HG02798 (cell line): ENCODE results near the gene CD28.

Experiments used
- ATAC-seq: cut with Tn5 transposase; IDR thresholded peaks from one replicate; pipeline ENCODE4 v1.9.1; 2021; ENCODE audit warnings: mild to moderate bottlenecking; ENCODE audit not compliant: unreplicated experiment, poor library complexity

CD28 gene

GRCh38 chr2:203741566-203741965 lies 35.1 kb downstream of the CD28 start:
- ATAC-seq = no peak

DNA sequence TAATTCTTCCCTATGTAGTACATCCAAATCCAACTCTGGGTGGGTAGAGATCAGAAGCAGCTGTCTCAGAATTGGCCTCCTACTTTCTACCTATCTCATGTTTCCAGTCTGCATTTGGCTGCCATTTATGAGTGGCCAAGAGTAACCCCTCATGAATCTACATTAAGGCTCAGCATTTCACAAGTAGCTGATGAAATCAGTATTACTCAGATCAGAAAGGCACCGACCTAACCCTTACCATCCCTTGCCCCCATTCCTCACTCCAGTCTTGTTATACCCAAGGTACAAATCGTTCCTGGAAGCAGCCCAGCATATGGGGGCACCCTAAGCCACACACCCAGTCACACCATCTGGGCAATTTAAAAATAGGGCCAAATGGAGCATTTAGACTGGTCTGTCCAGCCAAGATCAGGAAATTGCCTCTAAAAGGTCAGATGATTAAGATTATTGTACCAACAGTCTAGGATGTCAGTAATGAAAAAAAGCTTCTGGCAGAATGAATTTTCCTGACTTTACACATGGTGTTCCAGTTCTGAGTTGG lies 37.1 kb downstream of the CD28 start:
- no peak for ATAC-seq

GRCh38 chr2:203744091-203744490 lies 37.7 kb downstream of the CD28 start:
- no peak for ATAC-seq

DNA sequence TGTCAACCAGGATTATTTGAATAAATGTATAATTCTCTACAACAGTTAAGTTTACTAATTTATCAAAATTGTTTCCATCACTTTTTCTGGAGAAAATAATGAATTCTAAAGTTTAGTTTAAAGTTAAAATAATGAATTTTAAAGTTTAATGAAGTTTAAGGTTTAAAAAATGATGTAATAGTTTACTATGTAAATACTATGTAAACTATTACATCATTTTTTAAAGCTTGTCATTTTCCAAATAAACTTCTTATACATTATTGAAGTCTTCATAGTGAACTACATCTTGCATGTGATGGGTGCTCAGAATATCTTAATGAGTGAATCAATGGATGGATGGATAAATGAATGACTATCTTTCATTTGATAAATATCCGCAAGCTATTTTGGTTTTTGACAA lies 38.8 kb downstream of the CD28 start:
- no peak for ATAC-seq

- no peak for ATAC-seq
Observed at GRCh38 chr2:203748331-203749126, 42.1 kb downstream of the CD28 start.

- ATAC-seq = no peak
Observed at GRCh38 chr2:203750346-203751068, 44.1 kb downstream of the CD28 start.

DNA sequence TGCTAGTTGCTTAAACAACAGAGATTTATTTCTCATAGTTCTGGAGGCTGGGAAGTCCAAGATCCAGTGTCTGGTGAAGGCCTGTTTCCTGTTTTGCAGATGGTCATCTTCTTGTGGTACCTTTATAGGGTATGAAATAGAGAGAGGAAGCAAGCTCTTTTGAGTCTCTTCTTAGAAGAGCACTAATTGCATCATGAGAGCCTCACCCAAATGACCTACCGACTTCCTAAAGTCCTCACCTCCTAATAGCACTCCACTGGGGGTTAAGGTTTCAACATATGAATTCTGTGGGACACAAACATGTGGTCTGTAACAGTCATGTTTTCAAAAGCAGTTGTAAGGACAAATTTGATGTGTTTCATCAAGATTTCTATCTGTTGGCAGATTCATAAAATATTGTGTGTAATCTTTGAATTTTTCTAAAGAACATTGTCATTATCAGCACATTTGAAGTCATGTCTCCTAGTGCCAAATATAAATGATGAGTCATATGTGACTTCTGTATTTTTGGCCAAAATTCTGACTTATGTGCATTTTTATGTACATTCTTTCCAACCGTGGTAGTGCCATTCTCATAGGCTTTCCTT lies 45.3 kb downstream of the CD28 start:
- no peak for ATAC-seq

- ATAC-seq = no peak
Observed at GRCh38 chr2:203756161-203756560, 49.7 kb downstream of the CD28 start.

- no peak for ATAC-seq
Observed at GRCh38 chr2:203758841-203759689, 52.6 kb downstream of the CD28 start.

GRCh38 chr2:203759690-203760365 lies 53.4 kb downstream of the CD28 start:
- ATAC-seq = no peak

GRCh38 chr2:203761121-203761520 lies 54.7 kb downstream of the CD28 start:
- ATAC-seq = no peak

GRCh38 chr2:203763241-203763937 lies 57.0 kb downstream of the CD28 start:
- ATAC-seq = no peak

DNA sequence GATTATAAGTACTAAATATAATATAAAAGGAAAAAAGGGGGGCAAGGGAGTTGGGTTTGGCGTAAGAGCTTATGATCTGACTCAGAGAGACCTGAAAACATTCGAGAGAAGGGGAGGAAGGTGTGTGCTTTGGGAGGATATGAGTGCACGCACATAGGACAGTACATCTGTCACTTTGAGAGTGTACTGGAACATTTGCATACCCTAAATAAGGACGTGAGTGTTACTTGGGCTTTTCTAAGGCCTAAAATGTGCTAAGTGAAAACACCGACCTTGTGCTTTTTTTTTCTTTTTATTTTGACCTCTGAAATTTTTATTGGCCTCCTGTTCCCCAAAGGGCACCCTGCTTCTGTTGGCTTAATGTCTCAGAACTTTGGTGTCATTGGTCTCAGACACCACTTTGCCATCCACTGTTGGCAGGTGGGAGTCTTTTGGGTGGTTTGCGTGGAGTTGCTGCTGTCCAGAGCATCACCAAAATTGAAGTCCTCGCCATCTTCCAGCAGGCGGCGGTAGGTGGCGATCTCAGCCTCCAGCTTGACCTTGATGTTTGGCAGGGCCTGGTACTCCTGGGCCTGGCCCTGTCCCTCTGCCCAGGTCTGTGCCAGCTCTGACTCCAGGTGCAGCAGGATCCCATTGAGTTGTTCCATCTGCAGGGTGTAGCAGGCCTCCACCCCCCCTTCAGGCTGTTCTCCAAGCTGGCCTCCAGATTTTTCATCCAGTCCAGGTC lies 57.7 kb downstream of the CD28 start:
- ATAC-seq = peak; percentile 58

GRCh38 chr2:203772456-203773165 lies 66.2 kb downstream of the CD28 start:
- ATAC-seq = no peak

GRCh38 chr2:203774760-203775159 lies 68.3 kb downstream of the CD28 start:
- no peak for ATAC-seq

GRCh38 chr2:203775684-203776083 lies 69.2 kb downstream of the CD28 start:
- ATAC-seq = no peak

DNA sequence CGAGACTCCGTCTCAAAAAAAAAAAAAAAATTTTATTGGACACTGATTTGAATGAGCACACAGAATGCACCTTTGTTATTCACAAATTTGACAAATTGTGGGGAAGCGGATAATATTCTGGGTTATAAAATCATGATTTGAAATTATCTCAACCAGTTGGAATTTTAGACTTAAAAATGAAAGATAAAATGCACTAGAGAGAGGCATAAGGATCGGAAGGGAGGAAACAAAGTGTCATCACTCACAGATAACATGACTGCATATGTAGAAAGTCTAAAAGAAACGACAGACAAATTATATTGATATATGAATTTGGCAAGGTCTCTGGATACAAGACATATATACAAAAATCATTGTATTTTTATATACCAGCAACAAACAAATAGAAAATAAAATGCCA lies 70.6 kb downstream of the CD28 start:
- no peak for ATAC-seq
